HFF-Myc (cell line): ENCODE data around the gene PXDN.

ENCODE experiments used
- DNase-seq: peaks from one replicate; pipeline ENCODE4 v3.0.0-alpha.2; 2011; ENCODE audit warnings: low read depth; ENCODE audit errors: extremely low read depth
- H3K4me3 ChIP-seq: replicated peaks from 2 replicates; pipeline ENCODE4 v1.5.1; 2011; ENCODE audit warnings: low read depth, mild to moderate bottlenecking, control low read depth, low read length
- TF ChIP-seq, protein P1 (sequence below): IDR thresholded peaks from 2 replicates; pipeline ENCODE4 v1.5.1; 2012; ENCODE audit warnings: mild to moderate bottlenecking, low read depth, low read length, control low read depth; ENCODE audit errors: missing control alignments

Gene PXDN

DNA sequence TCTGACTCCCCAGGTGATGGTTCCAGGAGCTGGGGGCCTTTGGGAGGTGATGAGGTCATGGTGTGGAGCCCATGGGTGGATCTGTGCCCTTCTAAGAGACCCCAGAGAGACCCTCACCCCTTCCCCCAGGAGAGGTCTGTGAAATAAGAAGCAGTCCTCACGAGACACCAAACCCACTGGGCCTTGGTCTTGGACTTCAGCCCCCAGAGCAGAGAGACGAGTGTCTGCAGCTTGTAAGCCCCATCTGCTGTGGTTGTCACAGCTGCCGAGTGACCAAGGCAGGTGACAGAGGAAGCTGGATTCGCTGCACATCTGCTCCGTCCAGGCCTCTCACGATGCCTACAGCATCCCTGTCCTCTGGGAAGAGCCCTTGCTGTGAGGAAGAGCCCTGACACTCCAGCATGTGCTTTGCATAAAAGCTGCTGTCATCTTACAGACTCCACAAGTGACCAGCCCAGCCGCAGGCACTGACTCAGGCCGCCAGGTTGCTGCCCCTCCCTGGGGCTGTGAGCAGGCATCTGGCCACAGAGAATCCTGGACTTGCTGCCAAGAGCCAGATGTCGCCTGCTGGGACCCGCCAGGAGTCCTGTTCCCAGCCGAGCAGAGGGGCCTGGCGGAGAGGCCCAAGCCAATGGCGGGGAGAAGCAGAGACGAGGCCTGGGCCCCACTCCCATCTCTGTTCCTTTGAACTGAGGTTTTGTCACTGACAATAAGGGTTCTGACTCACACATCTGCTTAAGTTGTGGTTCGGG lies 150.8 kb downstream of the PXDN start:
- TF ChIP-seq, protein P1, sequence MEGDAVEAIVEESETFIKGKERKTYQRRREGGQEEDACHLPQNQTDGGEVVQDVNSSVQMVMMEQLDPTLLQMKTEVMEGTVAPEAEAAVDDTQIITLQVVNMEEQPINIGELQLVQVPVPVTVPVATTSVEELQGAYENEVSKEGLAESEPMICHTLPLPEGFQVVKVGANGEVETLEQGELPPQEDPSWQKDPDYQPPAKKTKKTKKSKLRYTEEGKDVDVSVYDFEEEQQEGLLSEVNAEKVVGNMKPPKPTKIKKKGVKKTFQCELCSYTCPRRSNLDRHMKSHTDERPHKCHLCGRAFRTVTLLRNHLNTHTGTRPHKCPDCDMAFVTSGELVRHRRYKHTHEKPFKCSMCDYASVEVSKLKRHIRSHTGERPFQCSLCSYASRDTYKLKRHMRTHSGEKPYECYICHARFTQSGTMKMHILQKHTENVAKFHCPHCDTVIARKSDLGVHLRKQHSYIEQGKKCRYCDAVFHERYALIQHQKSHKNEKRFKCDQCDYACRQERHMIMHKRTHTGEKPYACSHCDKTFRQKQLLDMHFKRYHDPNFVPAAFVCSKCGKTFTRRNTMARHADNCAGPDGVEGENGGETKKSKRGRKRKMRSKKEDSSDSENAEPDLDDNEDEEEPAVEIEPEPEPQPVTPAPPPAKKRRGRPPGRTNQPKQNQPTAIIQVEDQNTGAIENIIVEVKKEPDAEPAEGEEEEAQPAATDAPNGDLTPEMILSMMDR = no peak
- no peak overlapping the region for H3K4me3 ChIP-seq
- DNase-seq = peak; percentile 77

DNA sequence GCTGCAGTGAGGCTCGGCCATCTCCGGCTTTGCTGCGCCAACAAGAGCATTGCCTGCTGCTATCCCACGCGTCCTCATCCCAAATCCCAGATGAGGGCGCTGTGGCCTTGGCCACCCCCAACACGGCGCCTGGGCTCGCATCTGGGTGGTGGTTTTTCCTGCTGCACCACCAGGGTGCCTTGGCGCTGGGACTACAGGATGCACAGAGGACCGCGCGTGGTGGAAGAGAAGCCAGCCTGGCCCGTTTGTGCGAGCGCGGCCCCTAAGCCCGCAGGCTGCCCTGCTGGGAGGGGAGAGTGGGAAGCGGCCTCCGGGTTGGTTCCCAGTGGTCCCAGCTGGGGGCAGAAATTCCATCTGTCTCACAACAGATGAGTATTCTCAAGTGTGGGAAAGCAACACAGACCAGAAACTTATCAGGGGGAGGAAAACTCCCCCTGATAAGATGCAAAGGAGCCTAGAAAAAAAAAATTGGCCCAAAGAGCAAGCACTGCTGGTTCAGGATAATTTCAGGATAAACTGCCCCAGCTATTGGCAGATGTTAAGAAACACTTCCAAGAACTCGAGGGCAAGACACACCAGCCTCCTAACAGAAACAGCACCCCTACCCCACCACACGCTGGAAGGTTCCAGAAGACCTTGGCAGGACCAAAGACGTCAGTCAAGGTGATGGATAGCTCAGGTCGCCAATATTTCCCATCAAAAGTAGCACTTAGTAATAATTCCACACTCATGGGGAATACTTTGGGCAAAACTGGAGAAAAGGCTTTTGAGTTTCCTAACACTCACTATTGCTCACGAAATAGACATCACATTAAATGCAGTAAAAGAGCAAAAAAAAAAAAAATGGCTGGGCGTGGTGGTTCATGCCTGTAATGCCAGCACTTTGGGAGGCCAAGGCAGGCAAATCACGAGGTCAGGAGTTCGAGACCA lies 152.1 kb downstream of the PXDN start:
- no peak for DNase-seq
- TF ChIP-seq, protein P1 = peak; percentile 31
- H3K4me3 ChIP-seq = no peak overlapping the region

DNA sequence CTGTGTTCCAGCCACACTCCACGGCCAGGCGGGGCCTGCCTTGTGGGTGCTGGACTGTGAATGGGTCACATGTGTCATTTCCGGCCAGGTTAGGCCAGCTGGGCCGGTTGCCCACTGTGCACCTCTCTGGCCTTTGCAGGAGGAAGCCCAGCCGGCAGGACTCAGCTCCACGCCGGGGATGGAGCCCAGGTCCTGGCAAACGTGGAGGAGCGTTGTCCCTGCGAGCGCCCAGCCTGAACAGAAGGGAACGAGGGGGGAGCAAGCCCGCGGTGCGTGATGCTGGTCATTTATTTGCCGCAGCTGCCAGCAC lies 152.9 kb downstream of the PXDN start:
- DNase-seq = no peak

DNA sequence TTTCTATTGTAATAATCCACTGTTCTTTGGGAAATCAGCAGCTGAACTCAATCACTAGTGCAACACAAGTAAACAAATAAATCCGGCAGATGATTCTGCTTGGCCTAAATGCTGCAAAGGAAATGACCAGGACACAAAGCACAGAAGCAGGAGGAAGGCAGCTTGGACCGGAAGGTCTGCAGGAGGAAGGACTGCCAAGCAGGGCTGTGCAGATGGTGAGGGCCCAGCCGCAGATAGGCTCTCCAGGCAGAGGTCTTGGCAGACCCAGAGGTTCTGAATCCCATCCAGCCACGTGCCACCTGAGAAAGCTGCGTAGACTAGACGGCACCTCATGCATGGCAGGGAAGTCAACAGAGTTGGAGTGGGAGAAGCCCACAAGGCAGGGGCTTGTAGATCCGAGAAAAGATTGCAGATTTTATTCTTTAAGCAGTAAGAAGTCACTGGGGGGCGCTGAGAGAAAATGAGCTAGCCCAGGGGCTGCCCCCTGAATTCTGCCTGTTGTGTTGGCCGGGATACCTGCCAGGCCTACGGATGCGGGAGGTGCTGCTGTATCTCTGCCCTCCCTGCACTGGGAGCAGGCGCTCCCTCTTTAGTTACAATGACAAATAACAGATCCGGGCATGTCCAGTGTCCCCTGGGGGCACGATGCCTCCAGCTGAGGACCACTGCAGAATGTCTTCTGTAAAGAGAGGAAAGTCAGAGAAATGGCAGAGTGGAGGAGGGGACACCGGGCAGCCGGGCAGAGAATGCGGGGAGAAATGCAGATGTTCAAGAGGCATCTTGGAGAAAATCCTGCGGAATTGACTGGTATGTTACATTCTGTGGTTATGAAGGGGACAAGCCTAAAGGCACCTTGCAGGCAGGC lies 153.5 kb downstream of the PXDN start:
- no peak overlapping the region for H3K4me3 ChIP-seq
- TF ChIP-seq, protein P1 = no peak
- no peak for DNase-seq

More for the DNA sequence above, 152.9 kb downstream of the PXDN start:
- TF ChIP-seq, protein P1 = no peak
- H3K4me3 ChIP-seq = no peak overlapping the region

DNA sequence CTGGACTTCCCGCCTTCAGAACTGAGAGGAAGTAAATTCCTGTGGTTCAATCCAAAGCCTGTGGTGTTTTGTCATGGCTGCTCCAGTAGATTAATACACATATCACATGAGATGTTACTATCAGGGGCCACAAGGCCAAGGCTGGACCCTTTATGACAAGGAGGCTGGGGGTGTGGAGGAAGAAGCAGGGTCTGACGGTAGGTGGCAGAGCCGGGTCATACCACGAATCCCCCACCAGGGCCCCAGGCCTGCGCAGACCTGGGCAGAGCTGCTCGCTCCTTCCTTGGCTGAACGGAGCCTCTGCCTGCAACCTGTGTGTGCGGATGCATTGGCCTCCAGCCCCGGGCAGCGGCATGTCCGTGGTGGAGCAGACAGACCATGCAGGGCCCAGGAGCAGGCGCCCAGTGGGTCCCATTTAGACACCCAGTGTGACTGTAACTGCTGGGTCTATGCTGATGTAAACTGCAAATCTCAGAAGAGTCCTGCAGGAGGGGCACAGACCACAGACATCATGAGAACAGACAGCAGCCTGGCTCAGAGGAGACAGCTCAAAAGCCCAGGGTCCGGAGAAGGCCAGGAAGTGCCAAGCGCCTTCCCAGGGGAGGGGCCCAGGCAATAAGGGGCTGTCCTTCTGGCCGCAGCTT lies 155.2 kb downstream of the PXDN start:
- TF ChIP-seq, protein P1 = no peak
- no peak overlapping the region for H3K4me3 ChIP-seq
- DNase-seq = no peak
